CD8-positive, alpha-beta memory T cell (primary cell): ENCODE measurements around the gene NUBP2. TPM values are rescaled to one million over a fixed set of nuclear protein-coding genes. Genes with fewer than 3 reads are reported as not detected.
A peak's percentile ranks its signal among the peaks of the same experiment; 100 is the strongest.

ENCODE experiments used
- CTCF ChIA-PET: fragments of 350-600 bp; sonication (Branson Sonifier 250); formaldehyde crosslinking; loops from one replicate; lab custom pipeline; 2021; ENCODE audit warnings: antibody characterized with exemption; lab: Charles Lee
- POLR2A ChIA-PET: fragments of 350-600 bp; sonication (Branson Sonifier 250); formaldehyde crosslinking; loops from one replicate; lab custom pipeline; 2021; ENCODE audit warnings: antibody characterized with exemption; lab: Charles Lee
- DNase-seq, 5 donors: peaks; one replicate each; pipeline versions ENCODE4 v3.0.0 to v3.0.0-alpha.2; 2020 to 2022; ENCODE audit warnings: mixed read lengths in 1 of 5
- H3K27ac ChIP-seq: one replicate; pipeline ENCODE4 v1.7.0; 2013; ENCODE audit warnings: low read depth, mild to moderate bottlenecking, low read length, moderate library complexity
- H3K27me3 ChIP-seq: 2 replicates; pipeline ENCODE4 v1.7.0; 2013; ENCODE audit warnings: low read length, mild to moderate bottlenecking; ENCODE audit not compliant: insufficient read depth, poor library complexity, severe bottlenecking
- H3K36me3 ChIP-seq: 2 replicates; pipeline ENCODE4 v1.7.0; 2013; ENCODE audit warnings: mild to moderate bottlenecking, low read length, moderate library complexity; ENCODE audit not compliant: insufficient read depth
- H3K4me1 ChIP-seq: 2 replicates; pipeline ENCODE4 v1.7.0; 2013; ENCODE audit warnings: mild to moderate bottlenecking, low read length, moderate library complexity; ENCODE audit not compliant: insufficient read depth
- H3K4me3 ChIP-seq: 2 replicates; pipeline ENCODE4 v1.7.0; 2013; ENCODE audit warnings: mild to moderate bottlenecking, low read length
- H3K9me3 ChIP-seq: 2 replicates; pipeline ENCODE4 v1.7.0; 2013; ENCODE audit warnings: mild to moderate bottlenecking, low read length
- H3K27ac Mint-ChIP-seq, 8 donors: one replicate each; pipeline ENCODE4 v1.8.0; 2020 to 2021; ENCODE audit warnings: mixed read lengths in 8 of 8, mild to moderate bottlenecking in 6 of 8, inconsistent platforms in 3 of 8, moderate library complexity in 3 of 8
- H3K27me3 Mint-ChIP-seq, 2 donors: one replicate each; pipeline ENCODE4 v1.8.0; 2020 to 2021; ENCODE audit warnings: mixed read lengths in 2 of 2, mild to moderate bottlenecking in 1 of 2, moderate library complexity in 1 of 2
- H3K36me3 Mint-ChIP-seq, 3 donors: one replicate each; pipeline ENCODE4 v1.8.0; 2020 to 2021; ENCODE audit warnings: mixed read lengths in 3 of 3, inconsistent platforms in 1 of 3, mild to moderate bottlenecking in 1 of 3
- H3K4me1 Mint-ChIP-seq, 3 donors: one replicate each; pipeline ENCODE4 v1.8.0; 2020 to 2021; ENCODE audit warnings: mixed read lengths in 3 of 3, inconsistent platforms in 1 of 3, mild to moderate bottlenecking in 1 of 3
- H3K4me3 Mint-ChIP-seq, 7 donors: one replicate each; pipeline ENCODE4 v1.8.0; 2020 to 2021; ENCODE audit warnings: mixed read lengths in 7 of 7, mild to moderate bottlenecking in 6 of 7, moderate library complexity in 4 of 7, inconsistent platforms in 2 of 7
- H3K9me3 Mint-ChIP-seq, 5 donors: one replicate each; pipeline ENCODE4 v1.8.0; 2020 to 2022; ENCODE audit warnings: mixed read lengths in 5 of 5, mild to moderate bottlenecking in 3 of 5, moderate library complexity in 2 of 5, inconsistent platforms in 1 of 5
- polyA plus RNA-seq: library from polyadenylated mRNA; unstranded; fragments of 300-500 nt; fragmentation: Illumina TruSeq; gene quantifications from one replicate; pipeline ENCODE4 v1.2.3, GENCODE V29; 2021
- total RNA-seq, 2 experiments: library from RNA; stranded (reverse); gene quantifications; one replicate each; pipeline ENCODE4 v1.2.3, GENCODE V29; 2021

The NUBP2 gene
- total and polyA plus RNA-seq, 3 experiments from 2014 or later, result 73.9 to 96.6 (median 82.8) TPM

GRCh38 chr16:1779741-1780676 lies 2.8 kb upstream of the NUBP2 start:
- Histone ChIP-seq H3K4me3 (no peak overlapping the region), H3K27ac (no peak overlapping the region), H3K27me3 (no peaks in the 10 kb centered on the region), H3K9me3 (no peaks in the 10 kb centered on the region), H3K36me3 (no peaks in the 10 kb centered on the region), H3K4me1 (peaks cover 27% of the 10 kb centered on the region)
- Mint-ChIP-seq H3K36me3 (peaks cover 0 to 43% (median 0%) of the 10 kb centered on the region in 3 donors), H3K27ac (peak overlapping the region in 3 of 8 donors; percentile 17 to 85 (median 50)), H3K9me3 (no peaks in the 10 kb centered on the region), H3K27me3 (peaks cover 0 to 2% of the 10 kb centered on the region in 2 donors), H3K4me1 (peaks cover 13 to 39% (median 23%) of the 10 kb centered on the region in 3 donors), H3K4me3 (peak overlapping the region in 6 of 7 donors; percentile 61 to 89 (median 81))
- ChIA-PET CTCF (interaction anchor here (0.6 kb wide), 1 partner anchor 76 kb away, joined by 3 read pairs; no protein-coding TSS in a partner anchor), POLR2A (no interaction called here)
- DNase-seq, result peak in 1 of 5 donors; percentile 48

GRCh38 chr16:1780677-1781072 lies 2.1 kb upstream of the NUBP2 start:
- Mint-ChIP-seq H3K27me3 (peaks cover 0 to 2% of the 10 kb centered on the region in 2 donors), H3K4me1 (peaks cover 18 to 44% (median 26%) of the 10 kb centered on the region in 3 donors), H3K9me3 (no peaks in the 10 kb centered on the region), H3K27ac (peak overlapping the region in 6 of 8 donors; percentile 17 to 93 (median 75)), H3K36me3 (peaks cover 0 to 47% (median 0%) of the 10 kb centered on the region in 3 donors), H3K4me3 (peak overlapping the region in 6 of 7 donors; percentile 73 to 89 (median 81))
- no peak for DNase-seq
- ChIA-PET CTCF (interaction anchor here (0.6 kb wide), 1 partner anchor 77 kb away, joined by 3 read pairs; no protein-coding TSS in a partner anchor), POLR2A (interaction anchor here (1.1 kb wide), 1 partner anchor 103 kb away, joined by 3 read pairs; the partner anchor contains the start of gene JPT2)
- Histone ChIP-seq H3K36me3 (no peaks in the 10 kb centered on the region), H3K27ac (no peak overlapping the region), H3K4me3 (no peak overlapping the region), H3K9me3 (no peaks in the 10 kb centered on the region), H3K4me1 (peaks cover 32% of the 10 kb centered on the region), H3K27me3 (no peaks in the 10 kb centered on the region)

DNA sequence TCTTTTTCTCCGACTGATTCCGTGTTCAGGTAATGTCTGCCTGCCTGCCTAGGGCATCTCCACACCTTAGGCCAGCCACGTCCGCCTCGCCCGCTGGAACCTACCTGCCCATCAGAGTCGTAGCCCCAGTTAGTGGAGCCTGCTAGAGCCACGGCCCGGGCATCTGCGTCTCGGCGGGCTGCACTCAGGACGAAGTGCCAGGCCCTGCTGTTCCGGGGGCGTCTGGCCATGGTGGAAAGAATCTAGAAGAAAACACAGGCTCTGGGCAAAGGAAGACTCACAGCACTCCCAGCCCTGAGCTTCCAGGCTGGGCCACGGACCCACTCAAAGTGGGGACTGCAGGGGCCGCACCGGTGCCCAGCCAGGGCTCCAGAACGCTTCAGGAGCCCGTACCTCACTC lies 1.5 kb upstream of the NUBP2 start:
- ChIA-PET POLR2A (interaction anchor here (1.1 to 3.1 kb wide), 6 partner anchors 9 to 433 kb away, joined by 3 to 52 read pairs (median 10); partner anchors contain the start of genes EME2, FAHD1, HAGH and JPT2), CTCF (interaction anchor here (1.7 to 3.5 kb wide), 2 partner anchors 8 to 184 kb away, joined by 8 to 24 read pairs; partner anchors contain the start of genes EME2, MRPS34 and RPS2)
- Histone ChIP-seq H3K4me3 (peak overlapping the region; percentile 82), H3K36me3 (no peaks in the 10 kb centered on the region), H3K4me1 (peaks cover 35% of the 10 kb centered on the region), H3K27me3 (no peaks in the 10 kb centered on the region), H3K9me3 (no peaks in the 10 kb centered on the region), H3K27ac (peak overlapping the region; percentile 86)
- Mint-ChIP-seq H3K27me3 (peaks cover 0 to 2% of the 10 kb centered on the region in 2 donors), H3K4me3 (peak overlapping the region; percentile 73 to 92 (median 84)), H3K36me3 (peaks cover 0 to 47% (median 0%) of the 10 kb centered on the region in 3 donors), H3K9me3 (no peaks in the 10 kb centered on the region), H3K4me1 (peaks cover 18 to 48% (median 26%) of the 10 kb centered on the region in 3 donors), H3K27ac (peak overlapping the region; percentile 65 to 96 (median 86))
- no peak for DNase-seq

DNA sequence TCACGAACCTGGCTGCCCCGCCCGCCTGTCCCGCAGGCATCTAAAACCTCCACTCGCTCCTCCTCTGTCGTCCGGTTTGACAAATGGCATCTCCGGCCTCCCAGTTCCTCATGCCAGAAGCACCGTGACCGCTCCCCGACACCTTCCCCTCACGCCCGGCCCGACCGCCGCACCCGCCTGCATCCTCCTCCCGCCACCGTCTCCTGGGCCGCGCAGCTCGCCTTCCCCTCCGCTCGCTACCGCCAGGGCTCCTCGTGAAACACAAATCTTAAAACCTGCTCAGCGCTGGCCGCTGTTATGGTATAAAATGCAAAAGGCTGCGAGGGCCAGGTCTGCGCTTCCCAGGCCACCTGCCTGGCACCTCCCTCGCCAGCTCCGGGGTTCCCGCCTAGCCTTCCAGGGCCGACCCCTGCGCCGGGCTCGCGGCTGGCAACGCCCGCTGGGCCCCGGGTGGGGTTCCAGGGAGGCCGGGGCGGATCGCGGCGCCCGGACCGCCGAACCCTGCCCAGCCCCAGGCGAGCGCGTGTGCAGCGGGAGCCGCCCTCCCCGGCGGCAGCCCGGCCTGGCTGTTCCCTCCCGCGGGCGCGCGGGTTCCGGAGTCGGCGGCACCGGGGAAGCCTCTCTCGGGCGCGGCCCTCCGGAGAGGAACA lies 877 bp upstream of the NUBP2 start:
- Mint-ChIP-seq H3K9me3 (no peaks in the 10 kb centered on the region), H3K27me3 (peaks cover 0 to 2% of the 10 kb centered on the region in 2 donors), H3K4me3 (peak overlapping the region; percentile 80 to 95 (median 92)), H3K4me1 (peaks cover 18 to 51% (median 26%) of the 10 kb centered on the region in 3 donors), H3K27ac (peak overlapping the region; percentile 65 to 96 (median 86)), H3K36me3 (peaks cover 0 to 46% (median 0%) of the 10 kb centered on the region in 3 donors)
- peaks cover 1% of the 10 kb centered on the region for H3K36me3 ChIP-seq
- H3K4me3 ChIP-seq, result peak overlapping the region; percentile 82
- H3K27me3 ChIP-seq, result no peaks in the 10 kb centered on the region
- peak overlapping the region; percentile 86 for H3K27ac ChIP-seq
- peak in 2 of 5 donors; percentile 24 to 35 for DNase-seq
- H3K9me3 ChIP-seq, result no peaks in the 10 kb centered on the region
- ChIA-PET CTCF (interaction anchor here (0.8 to 3.5 kb wide), 10 partner anchors 9 to 183 kb away, joined by 3 to 24 read pairs (median 6); partner anchors contain the start of genes EME2, MAPK8IP3, MRPS34 and RPS2), POLR2A (interaction anchor here (0.8 to 3.1 kb wide), 16 partner anchors 9 to 432 kb away, joined by 3 to 52 read pairs (median 8); partner anchors contain the start of genes EME2, FAHD1, HAGH and JPT2)
- H3K4me1 ChIP-seq, result peaks cover 35% of the 10 kb centered on the region

- no peak for DNase-seq
- Mint-ChIP-seq H3K27ac (peak overlapping the region in 2 of 8 donors; percentile 43 to 81), H3K4me1 (peaks cover 20 to 52% (median 26%) of the 10 kb centered on the region in 3 donors), H3K36me3 (peaks cover 0 to 47% (median 3%) of the 10 kb centered on the region in 3 donors), H3K9me3 (no peaks in the 10 kb centered on the region), H3K4me3 (peak overlapping the region in 6 of 7 donors; percentile 43 to 84 (median 66)), H3K27me3 (peaks cover 0 to 2% of the 10 kb centered on the region in 2 donors)
- ChIA-PET POLR2A (no interaction called here), CTCF (interaction anchor here (1.6 to 3.5 kb wide), 2 partner anchors 12 to 29 kb away, joined by 3 to 24 read pairs; partner anchors contain the start of genes EME2 and MRPS34)
- peaks cover 9% of the 10 kb centered on the region for H3K36me3 ChIP-seq
- H3K27ac ChIP-seq, result no peak overlapping the region
- H3K4me3 ChIP-seq, result no peak overlapping the region
- H3K4me1 ChIP-seq, result peaks cover 35% of the 10 kb centered on the region
- H3K9me3 ChIP-seq, result no peaks in the 10 kb centered on the region
- no peaks in the 10 kb centered on the region for H3K27me3 ChIP-seq
These were observed 2.5 kb downstream of the NUBP2 start for GRCh38 chr16:1784977-1785845.

GRCh38 chr16:1785846-1786170 lies 3.0 kb downstream of the NUBP2 start:
- Mint-ChIP-seq H3K4me3 (no peak overlapping the region), H3K9me3 (no peaks in the 10 kb centered on the region), H3K27me3 (peaks cover 0 to 2% of the 10 kb centered on the region in 2 donors), H3K36me3 (peaks cover 0 to 46% (median 3%) of the 10 kb centered on the region in 3 donors), H3K27ac (no peak overlapping the region), H3K4me1 (peaks cover 20 to 49% (median 26%) of the 10 kb centered on the region in 3 donors)
- DNase-seq, result no peak
- CTCF ChIA-PET, result no interaction called here
- Histone ChIP-seq H3K4me1 (peaks cover 29% of the 10 kb centered on the region), H3K27me3 (no peaks in the 10 kb centered on the region), H3K36me3 (peaks cover 9% of the 10 kb centered on the region), H3K27ac (no peak overlapping the region), H3K4me3 (no peak overlapping the region), H3K9me3 (no peaks in the 10 kb centered on the region)
- POLR2A ChIA-PET, result no interaction called here
